Sigmoid colon (tissue), 7 donors: ENCODE measurements around the gene ANKRD33B. TPM values are rescaled to one million over a fixed set of nuclear protein-coding genes. Genes with fewer than 3 reads are reported as not detected.

Experiments
- DNase-seq: peaks from one replicate; pipeline ENCODE4 v3.0.0-alpha.2; 2019
- H3K27ac ChIP-seq, 4 donors: fragments of 200-600 bp; sonication (generic); one replicate each; pipeline ENCODE4 v1.5.1; 2016 to 2019; ENCODE audit warnings: mild to moderate bottlenecking in 1 of 4
- H3K27me3 ChIP-seq, 3 donors: fragments of 200-600 bp; sonication (generic); one replicate each; pipeline ENCODE4 v1.5.1; 2019; ENCODE audit warnings: mild to moderate bottlenecking in 1 of 3
- H3K36me3 ChIP-seq, 4 donors: fragments of 200-600 bp; sonication (generic); one replicate each; pipeline ENCODE4 v1.5.1; 2016 to 2019
- H3K4me1 ChIP-seq, 4 donors: fragments of 200-600 bp; sonication (generic); one replicate each; pipeline ENCODE4 v1.5.1; 2017 to 2019
- H3K4me3 ChIP-seq, 4 donors: fragments of 200-600 bp; sonication (generic); one replicate each; pipeline ENCODE4 v1.5.1; 2017 to 2019; ENCODE audit warnings: mild to moderate bottlenecking in 2 of 4, moderate library complexity in 1 of 4
- H3K9me3 ChIP-seq, 4 donors: fragments of 200-600 bp in 3 of 4; sonication (generic) in 3 of 4; one replicate each; pipeline versions ENCODE4 v1.5.1 to v1.6.1; 2013 to 2019
- CTCF ChIP-seq, 4 experiments: fragments of 450-650 bp in 3 of 4; fragments of 200-600 bp in 1 of 4; IDR thresholded peaks; one replicate each; pipeline ENCODE4 v1.5.1; 2016 to 2019; ENCODE audit warnings: antibody characterized with exemption in 4 of 4, mild to moderate bottlenecking in 3 of 4, moderate library complexity in 2 of 4
- EP300 ChIP-seq, 4 donors: sonication (generic); formaldehyde crosslinking; IDR thresholded peaks; one replicate each; pipeline ENCODE4 v1.6.1; 2017; ENCODE audit warnings: antibody characterized with exemption in 4 of 4
- POLR2A ChIP-seq, 2 donors: fragments of 450-650 bp; IDR thresholded peaks; one replicate each; pipeline ENCODE4 v1.6.1; 2016; ENCODE audit warnings: antibody characterized with exemption in 2 of 2, mild to moderate bottlenecking in 2 of 2, moderate library complexity in 2 of 2
- POLR2AphosphoS5 ChIP-seq, 4 donors: sonication (generic); formaldehyde crosslinking; IDR thresholded peaks; one replicate each; pipeline ENCODE4 v1.6.1; 2017; ENCODE audit warnings: antibody characterized with exemption in 4 of 4
- WGBS, 2 donors: extraction: QIAGEN DNeasy Blood & Tissue Kit; methylation state at CpG; one replicate each; pipeline ENCODE4 v1.1.7; 2013; 5-methylcytosine and 5-hydroxymethylcytosine counted together
- intact Hi-C: fragments of 100-400 bp; cut with DNase I; formaldehyde crosslinking; loops from one replicate; pipeline ENCODE4 v1.15.1; 2023
- polyA plus RNA-seq, 3 donors: library from polyadenylated mRNA; stranded (reverse); fragments of 200-250 nt; gene quantifications; one replicate each; pipeline ENCODE4 v1.2.3, GENCODE V29; 2013
- total RNA-seq, 4 donors: library from RNA; depleted of rRNA; stranded (reverse); fragments of >200 nt; gene quantifications; one replicate each; pipeline ENCODE4 v1.1.0, GENCODE V29; 2016
- donor health status: healthy with polysubstance abuse.
- donor health status: Bipolar disorder and iron deficiency.
- donor health status: healthy.

ANKRD33B gene
- total and polyA plus RNA-seq, 7 donors, result 0.23 to 4.6 (median 2.7) TPM

GRCh38 chr5:10632110-10632761, 68.4 kb downstream of the ANKRD33B start:
- Histone ChIP-seq H3K27me3 (peaks cover 0 to 51% (median 0%) of the 10 kb centered on the region in 3 donors), H3K36me3 (no peaks in the 10 kb centered on the region), H3K27ac (no peak overlapping the region), H3K9me3 (no peaks in the 10 kb centered on the region), H3K4me3 (no peak overlapping the region), H3K4me1 (peaks cover 0 to 6% (median 6%) of the 10 kb centered on the region in 4 donors)
- DNase-seq, result peak; percentile 50
- 60 to 79% methylated on average over 23 of the region's 23 CpGs for WGBS, 2 donors
- TF ChIP-seq CTCF (IDR thresholded peaks at IDR 0.05) (no peak), POLR2AphosphoS5 (IDR thresholded peaks at IDR 0.05) (no peak), EP300 (IDR thresholded peaks at IDR 0.05) (no peak), POLR2A (IDR thresholded peaks at IDR 0.05) (no peak)
- intact Hi-C loops, result no loop called here

- no peak overlapping the region for H3K27ac ChIP-seq
- no peaks in the 10 kb centered on the region for H3K4me1 ChIP-seq
- intact Hi-C loops, result no loop called here
- no peak for TF ChIP-seq EP300 (IDR thresholded peaks at IDR 0.05)
- no peak for TF ChIP-seq POLR2AphosphoS5 (IDR thresholded peaks at IDR 0.05)
- no peak for TF ChIP-seq POLR2A (IDR thresholded peaks at IDR 0.05)
- TF ChIP-seq CTCF (IDR thresholded peaks at IDR 0.05), result no peak
- no peaks in the 10 kb centered on the region for H3K36me3 ChIP-seq
- 65 to 81% methylated on average over 28 of the region's 28 CpGs for WGBS, 2 donors
- H3K4me3 ChIP-seq, result no peak overlapping the region
- H3K9me3 ChIP-seq, result no peaks in the 10 kb centered on the region
- DNase-seq, result no peak
- peaks cover 0 to 51% (median 0%) of the 10 kb centered on the region in 3 donors for H3K27me3 ChIP-seq
These were observed 69.6 kb downstream of the ANKRD33B start for GRCh38 chr5:10633271-10634049.

- no peak for TF ChIP-seq POLR2A (IDR thresholded peaks at IDR 0.05)
- TF ChIP-seq CTCF (IDR thresholded peaks at IDR 0.05), result no peak
- TF ChIP-seq POLR2AphosphoS5 (IDR thresholded peaks at IDR 0.05), result no peak
- no peak for TF ChIP-seq EP300 (IDR thresholded peaks at IDR 0.05)
- H3K27me3 ChIP-seq, result peaks cover 0 to 51% (median 0%) of the 10 kb centered on the region in 3 donors
- no peaks in the 10 kb centered on the region for H3K9me3 ChIP-seq
- 78 to 88% methylated on average over 4 of the region's 4 CpGs for WGBS, 2 donors
- DNase-seq, result no peak
- H3K4me1 ChIP-seq, result no peaks in the 10 kb centered on the region
- H3K27ac ChIP-seq, result no peak overlapping the region
- no peaks in the 10 kb centered on the region for H3K36me3 ChIP-seq
- H3K4me3 ChIP-seq, result no peak overlapping the region
- intact Hi-C loops, result no loop called here
These were observed 70.2 kb downstream of the ANKRD33B start for GRCh38 chr5:10634050-10634449.

- no peak for DNase-seq
- Histone ChIP-seq H3K4me1 (no peaks in the 10 kb centered on the region), H3K4me3 (no peak overlapping the region), H3K36me3 (no peaks in the 10 kb centered on the region), H3K27me3 (peaks cover 0 to 51% (median 0%) of the 10 kb centered on the region in 3 donors), H3K9me3 (no peaks in the 10 kb centered on the region), H3K27ac (no peak overlapping the region)
- intact Hi-C loops, result no loop called here
- TF ChIP-seq POLR2AphosphoS5 (IDR thresholded peaks at IDR 0.05), result no peak
- TF ChIP-seq CTCF (IDR thresholded peaks at IDR 0.05), result no peak
- TF ChIP-seq POLR2A (IDR thresholded peaks at IDR 0.05), result no peak
- TF ChIP-seq EP300 (IDR thresholded peaks at IDR 0.05), result no peak
- 95 to 96% methylated on average over 2 of the region's 2 CpGs for WGBS, 2 donors
These were observed 70.7 kb downstream of the ANKRD33B start for GRCh38 chr5:10634562-10634961.
